ENCODE measurements around the gene TIGAR.

TIGAR gene

GRCh38 chr12:4308334-4308950 lies 12.6 kb upstream of the TIGAR start:
- TF ChIP-seq, protein P1, sequence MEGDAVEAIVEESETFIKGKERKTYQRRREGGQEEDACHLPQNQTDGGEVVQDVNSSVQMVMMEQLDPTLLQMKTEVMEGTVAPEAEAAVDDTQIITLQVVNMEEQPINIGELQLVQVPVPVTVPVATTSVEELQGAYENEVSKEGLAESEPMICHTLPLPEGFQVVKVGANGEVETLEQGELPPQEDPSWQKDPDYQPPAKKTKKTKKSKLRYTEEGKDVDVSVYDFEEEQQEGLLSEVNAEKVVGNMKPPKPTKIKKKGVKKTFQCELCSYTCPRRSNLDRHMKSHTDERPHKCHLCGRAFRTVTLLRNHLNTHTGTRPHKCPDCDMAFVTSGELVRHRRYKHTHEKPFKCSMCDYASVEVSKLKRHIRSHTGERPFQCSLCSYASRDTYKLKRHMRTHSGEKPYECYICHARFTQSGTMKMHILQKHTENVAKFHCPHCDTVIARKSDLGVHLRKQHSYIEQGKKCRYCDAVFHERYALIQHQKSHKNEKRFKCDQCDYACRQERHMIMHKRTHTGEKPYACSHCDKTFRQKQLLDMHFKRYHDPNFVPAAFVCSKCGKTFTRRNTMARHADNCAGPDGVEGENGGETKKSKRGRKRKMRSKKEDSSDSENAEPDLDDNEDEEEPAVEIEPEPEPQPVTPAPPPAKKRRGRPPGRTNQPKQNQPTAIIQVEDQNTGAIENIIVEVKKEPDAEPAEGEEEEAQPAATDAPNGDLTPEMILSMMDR (IDR thresholded peaks at IDR 0.05) = no peak
- no peak overlapping the region for H3K27ac Mint-ChIP-seq
- no peaks in the 10 kb centered on the region for H3K27me3 Mint-ChIP-seq (ENCODE audit: low read depth, poor library complexity)
- no peak overlapping the region for H3K4me3 Mint-ChIP-seq
- no peak for DNase-seq
- H3K4me1 Mint-ChIP-seq = peaks cover 30% of the 10 kb centered on the region
- H3K36me3 Mint-ChIP-seq (ENCODE audit: low read depth) = peaks cover 52% of the 10 kb centered on the region
- no peaks in the 10 kb centered on the region for H3K9me3 Mint-ChIP-seq

DNA sequence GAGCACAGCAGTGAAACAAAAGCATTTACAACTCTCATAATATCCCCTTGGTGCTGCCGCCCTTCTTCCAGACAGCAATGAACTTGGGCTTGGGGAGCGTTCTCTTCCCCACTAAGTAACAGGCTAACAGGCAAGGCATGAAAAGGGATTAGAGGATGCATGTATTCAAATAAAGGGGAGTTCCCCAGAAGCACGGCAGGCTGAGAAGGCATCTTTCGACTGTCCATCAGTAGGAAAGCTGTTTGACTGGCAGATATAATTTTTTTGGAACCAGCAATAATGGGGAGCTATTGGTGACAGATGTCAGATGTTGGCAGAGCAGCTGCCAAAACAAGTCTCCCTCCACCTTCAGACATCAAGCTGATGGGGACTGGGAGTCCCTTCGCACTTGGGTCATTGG lies 9.2 kb upstream of the TIGAR start:
- Mint-ChIP-seq H3K27ac (no peak overlapping the region), H3K9me3 (no peaks in the 10 kb centered on the region), H3K36me3 (ENCODE audit: low read depth) (peaks cover 27% of the 10 kb centered on the region), H3K4me1 (peaks cover 21% of the 10 kb centered on the region), H3K27me3 (ENCODE audit: low read depth, poor library complexity) (no peaks in the 10 kb centered on the region), H3K4me3 (no peak overlapping the region)
- no peak for DNase-seq
- TF ChIP-seq, protein P1 (IDR thresholded peaks at IDR 0.05) = no peak

DNA sequence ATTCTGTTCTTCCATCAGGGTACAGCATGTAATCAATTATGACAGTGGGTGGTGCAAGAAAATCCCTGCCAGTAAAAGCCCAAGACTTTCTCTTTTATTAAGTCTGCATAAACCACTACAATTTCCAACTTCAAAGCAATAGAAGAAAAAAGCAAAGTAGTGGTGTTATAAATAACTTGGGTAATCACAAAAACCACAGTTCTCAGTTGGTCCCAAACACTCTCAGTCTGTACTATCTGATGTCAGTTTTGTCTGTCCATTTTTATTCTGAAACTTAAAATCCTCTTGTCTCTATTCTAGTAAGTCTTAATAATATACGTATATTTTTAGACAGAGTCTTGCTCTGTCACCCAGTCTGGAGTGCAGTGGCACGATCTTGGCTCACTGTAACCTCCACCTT lies 8.8 kb upstream of the TIGAR start:
- Mint-ChIP-seq H3K27ac (no peak overlapping the region), H3K36me3 (ENCODE audit: low read depth) (peaks cover 27% of the 10 kb centered on the region), H3K9me3 (no peaks in the 10 kb centered on the region), H3K27me3 (ENCODE audit: low read depth, poor library complexity) (no peaks in the 10 kb centered on the region), H3K4me3 (no peak overlapping the region), H3K4me1 (peaks cover 17% of the 10 kb centered on the region)
- TF ChIP-seq, protein P1 (IDR thresholded peaks at IDR 0.05) = no peak
- no peak for DNase-seq

- H3K27ac Mint-ChIP-seq = peak overlapping the region; percentile 98
- TF ChIP-seq, protein P1 (IDR thresholded peaks at IDR 0.05) = no peak
- H3K36me3 Mint-ChIP-seq (ENCODE audit: low read depth) = peaks cover 13% of the 10 kb centered on the region
- no peak for DNase-seq
- no peaks in the 10 kb centered on the region for H3K9me3 Mint-ChIP-seq
- peaks cover 28% of the 10 kb centered on the region for H3K4me1 Mint-ChIP-seq
- H3K4me3 Mint-ChIP-seq = peak overlapping the region; percentile 94
- no peaks in the 10 kb centered on the region for H3K27me3 Mint-ChIP-seq (ENCODE audit: low read depth, poor library complexity)
Observed at GRCh38 chr12:4320497-4320852, 538 bp upstream of the TIGAR start.

GRCh38 chr12:4322726-4323125 lies 1.7 kb downstream of the TIGAR start:
- Mint-ChIP-seq H3K27me3 (ENCODE audit: low read depth, poor library complexity) (no peaks in the 10 kb centered on the region), H3K4me1 (peaks cover 28% of the 10 kb centered on the region), H3K9me3 (no peaks in the 10 kb centered on the region), H3K4me3 (peak overlapping the region; percentile 37), H3K36me3 (ENCODE audit: low read depth) (peaks cover 23% of the 10 kb centered on the region), H3K27ac (no peak overlapping the region)
- TF ChIP-seq, protein P1 (IDR thresholded peaks at IDR 0.05) = no peak
- DNase-seq = no peak

GRCh38 chr12:4323396-4323795 lies 2.4 kb downstream of the TIGAR start:
- peaks cover 23% of the 10 kb centered on the region for H3K36me3 Mint-ChIP-seq (ENCODE audit: low read depth)

More at GRCh38 chr12:4323396-4323795, 2.4 kb downstream of the TIGAR start:
- DNase-seq = no peak
- H3K9me3 Mint-ChIP-seq = no peaks in the 10 kb centered on the region
- no peaks in the 10 kb centered on the region for H3K27me3 Mint-ChIP-seq (ENCODE audit: low read depth, poor library complexity)
- TF ChIP-seq, protein P1 (IDR thresholded peaks at IDR 0.05) = no peak
- no peak overlapping the region for H3K4me3 Mint-ChIP-seq
- H3K4me1 Mint-ChIP-seq = peaks cover 28% of the 10 kb centered on the region
- H3K27ac Mint-ChIP-seq = no peak overlapping the region

Measured in nephron progenitor cell (in vitro differentiated cells).